ENCODE data around the gene WNT6. TPM values are rescaled to one million over a fixed set of nuclear protein-coding genes. Genes with fewer than 3 reads are reported as not detected.

Gene WNT6
- total and polyA plus RNA-seq, 12 donors, result 0.15 to 3.0 (median 0.75) TPM

- no peaks in the 10 kb centered on the region for H3K36me3 ChIP-seq
- intact Hi-C loops (cut with DNase I), result no loop called here
- H3K27ac ChIP-seq, result peak within 1 kb of the TSS in 1 of 10 donors; percentile 40
- H3K9me3 ChIP-seq, result no peaks in the 10 kb centered on the region
- WGBS, 2 donors, result 2% methylated on average over 52 to 57 of the region's 58 CpGs
- DNase-seq, result no peak
- peak within 1 kb of the TSS; percentile 3 to 39 (median 19) for H3K4me3 ChIP-seq
- peak in 2 of 8 donors; percentile 13 to 17 for ATAC-seq
- no peak for TF ChIP-seq CTCF (IDR thresholded peaks at IDR 0.05)
- peaks cover 24 to 100% (median 97%) of the 10 kb centered on the region in 7 donors for H3K27me3 ChIP-seq
- peaks cover 0 to 31% (median 26%) of the 10 kb centered on the region in 9 donors for H3K4me1 ChIP-seq
These were observed 20.7 kb downstream of the WNT6 start, which contains the start of gene WNT10A for GRCh38 chr2:218880102-218880858. Gene WNT10A (plus strand): TSS chr2:218880852. CDS start chr2:218880996, 144 bp downstream.

GRCh38 chr2:218880859-218881594, 21.4 kb downstream of the WNT6 start:
- WGBS, 2 donors, result 11 to 16% methylated on average over 17 to 24 of the region's 24 CpGs

GRCh38 chr2:218881744-218882460, 22.3 kb downstream of the WNT6 start:
- ATAC-seq, result no peak
- no peak for DNase-seq
- Histone ChIP-seq H3K9me3 (no peaks in the 10 kb centered on the region), H3K27ac (no peak overlapping the region), H3K4me1 (peaks cover 0 to 31% (median 26%) of the 10 kb centered on the region in 9 donors), H3K36me3 (no peaks in the 10 kb centered on the region), H3K4me3 (no peak overlapping the region), H3K27me3 (peaks cover 24 to 97% (median 86%) of the 10 kb centered on the region in 7 donors)
- intact Hi-C loops (cut with DNase I), result no loop called here
- WGBS, 2 donors, result 51 to 59% methylated on average over 13 of the region's 13 CpGs
- TF ChIP-seq CTCF (IDR thresholded peaks at IDR 0.05), result no peak

More at GRCh38 chr2:218880859-218881594, 21.4 kb downstream of the WNT6 start:
- intact Hi-C loops (cut with DNase I), result no loop called here
- ATAC-seq, result no peak
- Histone ChIP-seq H3K4me3 (peak overlapping the region in 6 of 10 donors; percentile 3 to 39 (median 21)), H3K27me3 (peaks cover 24 to 99% (median 92%) of the 10 kb centered on the region in 7 donors), H3K27ac (peak overlapping the region in 1 of 10 donors; percentile 40), H3K4me1 (peaks cover 0 to 31% (median 26%) of the 10 kb centered on the region in 9 donors), H3K36me3 (no peaks in the 10 kb centered on the region), H3K9me3 (no peaks in the 10 kb centered on the region)
- no peak for DNase-seq
- no peak for TF ChIP-seq CTCF (IDR thresholded peaks at IDR 0.05)

GRCh38 chr2:218882461-218882816, 22.8 kb downstream of the WNT6 start:
- no peak for TF ChIP-seq CTCF (IDR thresholded peaks at IDR 0.05)
- ATAC-seq, result no peak
- intact Hi-C loops (cut with DNase I), result no loop called here

More at GRCh38 chr2:218882461-218882816, 22.8 kb downstream of the WNT6 start:
- no peak overlapping the region for H3K4me3 ChIP-seq
- peaks cover 24 to 92% (median 81%) of the 10 kb centered on the region in 7 donors for H3K27me3 ChIP-seq
- H3K36me3 ChIP-seq, result no peaks in the 10 kb centered on the region
- H3K27ac ChIP-seq, result no peak overlapping the region
- no peaks in the 10 kb centered on the region for H3K9me3 ChIP-seq
- 53 to 62% methylated on average over 1 of the region's 1 CpG for WGBS, 2 donors
- H3K4me1 ChIP-seq, result peaks cover 0 to 31% (median 26%) of the 10 kb centered on the region in 9 donors
- DNase-seq, result no peak

Measured in heart right ventricle (tissue), 16 donors.